ENCODE data around the gene QSOX1. TPM values are rescaled to one million over a fixed set of nuclear protein-coding genes. Genes with fewer than 3 reads are reported as not detected.

QSOX1 gene
- total and polyA plus RNA-seq, 8 donors = 145 to 482 (median 190) TPM

DNA sequence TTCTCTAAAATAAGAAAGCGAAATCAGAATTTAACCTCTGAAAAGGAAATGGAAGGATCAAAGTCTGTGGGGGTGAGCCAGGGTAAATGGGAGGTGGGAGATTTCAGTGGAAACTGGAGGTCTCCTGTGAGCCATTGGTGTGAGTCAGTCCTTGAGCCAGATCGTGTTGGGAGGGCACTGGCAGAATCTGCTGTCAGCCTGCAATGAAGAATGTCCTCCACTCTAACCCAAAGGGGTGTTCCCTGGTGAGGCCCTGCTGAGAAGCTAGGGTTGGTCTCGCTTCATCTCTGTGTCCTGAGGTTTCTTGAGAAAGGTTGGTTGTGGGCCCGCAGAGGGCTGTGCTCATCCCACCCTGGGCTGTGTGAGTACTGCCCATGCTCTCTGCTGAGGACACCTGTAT is 2.4 kb downstream of the QSOX1 start:
- Histone ChIP-seq H3K36me3 (no peaks in the 10 kb centered on the region), H3K27ac (peak overlapping the region; percentile 86 to 95), H3K9me3 (no peaks in the 10 kb centered on the region), H3K27me3 (no peaks in the 10 kb centered on the region), H3K4me3 (peak overlapping the region in 1 of 2 donors; percentile 10), H3K4me1 (peaks cover 16 to 68% of the 10 kb centered on the region in 2 donors)
- ATAC-seq = no peak
- intact Hi-C loops (cut with DNase I) = loop anchor here in 1 of 2 donors (10.0 kb wide), 1 partner anchor 272 kb away; the partner anchor contains the start of gene TOR1AIP1
- TF ChIP-seq, protein P1, sequence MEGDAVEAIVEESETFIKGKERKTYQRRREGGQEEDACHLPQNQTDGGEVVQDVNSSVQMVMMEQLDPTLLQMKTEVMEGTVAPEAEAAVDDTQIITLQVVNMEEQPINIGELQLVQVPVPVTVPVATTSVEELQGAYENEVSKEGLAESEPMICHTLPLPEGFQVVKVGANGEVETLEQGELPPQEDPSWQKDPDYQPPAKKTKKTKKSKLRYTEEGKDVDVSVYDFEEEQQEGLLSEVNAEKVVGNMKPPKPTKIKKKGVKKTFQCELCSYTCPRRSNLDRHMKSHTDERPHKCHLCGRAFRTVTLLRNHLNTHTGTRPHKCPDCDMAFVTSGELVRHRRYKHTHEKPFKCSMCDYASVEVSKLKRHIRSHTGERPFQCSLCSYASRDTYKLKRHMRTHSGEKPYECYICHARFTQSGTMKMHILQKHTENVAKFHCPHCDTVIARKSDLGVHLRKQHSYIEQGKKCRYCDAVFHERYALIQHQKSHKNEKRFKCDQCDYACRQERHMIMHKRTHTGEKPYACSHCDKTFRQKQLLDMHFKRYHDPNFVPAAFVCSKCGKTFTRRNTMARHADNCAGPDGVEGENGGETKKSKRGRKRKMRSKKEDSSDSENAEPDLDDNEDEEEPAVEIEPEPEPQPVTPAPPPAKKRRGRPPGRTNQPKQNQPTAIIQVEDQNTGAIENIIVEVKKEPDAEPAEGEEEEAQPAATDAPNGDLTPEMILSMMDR (IDR thresholded peaks at IDR 0.05) = no peak
- no peak for DNase-seq

GRCh38 chr1:180157576-180158057 is 2.9 kb downstream of the QSOX1 start:
- H3K4me3 ChIP-seq = peak overlapping the region in 1 of 2 donors; percentile 10
- ATAC-seq (peak; percentile 41), DNase-seq (peak in 1 of 4 donors; percentile 68)
- H3K27ac ChIP-seq = peak overlapping the region; percentile 86 to 95
- peaks cover 16 to 73% of the 10 kb centered on the region in 2 donors for H3K4me1 ChIP-seq
- no peaks in the 10 kb centered on the region for H3K9me3 ChIP-seq
- intact Hi-C loops (cut with DNase I) = loop anchor here in 1 of 2 donors (10.0 kb wide), 1 partner anchor 273 kb away; the partner anchor contains the start of gene TOR1AIP1
- H3K36me3 ChIP-seq = no peaks in the 10 kb centered on the region
- TF ChIP-seq, protein P1 (IDR thresholded peaks at IDR 0.05) = no peak
- no peaks in the 10 kb centered on the region for H3K27me3 ChIP-seq

DNA sequence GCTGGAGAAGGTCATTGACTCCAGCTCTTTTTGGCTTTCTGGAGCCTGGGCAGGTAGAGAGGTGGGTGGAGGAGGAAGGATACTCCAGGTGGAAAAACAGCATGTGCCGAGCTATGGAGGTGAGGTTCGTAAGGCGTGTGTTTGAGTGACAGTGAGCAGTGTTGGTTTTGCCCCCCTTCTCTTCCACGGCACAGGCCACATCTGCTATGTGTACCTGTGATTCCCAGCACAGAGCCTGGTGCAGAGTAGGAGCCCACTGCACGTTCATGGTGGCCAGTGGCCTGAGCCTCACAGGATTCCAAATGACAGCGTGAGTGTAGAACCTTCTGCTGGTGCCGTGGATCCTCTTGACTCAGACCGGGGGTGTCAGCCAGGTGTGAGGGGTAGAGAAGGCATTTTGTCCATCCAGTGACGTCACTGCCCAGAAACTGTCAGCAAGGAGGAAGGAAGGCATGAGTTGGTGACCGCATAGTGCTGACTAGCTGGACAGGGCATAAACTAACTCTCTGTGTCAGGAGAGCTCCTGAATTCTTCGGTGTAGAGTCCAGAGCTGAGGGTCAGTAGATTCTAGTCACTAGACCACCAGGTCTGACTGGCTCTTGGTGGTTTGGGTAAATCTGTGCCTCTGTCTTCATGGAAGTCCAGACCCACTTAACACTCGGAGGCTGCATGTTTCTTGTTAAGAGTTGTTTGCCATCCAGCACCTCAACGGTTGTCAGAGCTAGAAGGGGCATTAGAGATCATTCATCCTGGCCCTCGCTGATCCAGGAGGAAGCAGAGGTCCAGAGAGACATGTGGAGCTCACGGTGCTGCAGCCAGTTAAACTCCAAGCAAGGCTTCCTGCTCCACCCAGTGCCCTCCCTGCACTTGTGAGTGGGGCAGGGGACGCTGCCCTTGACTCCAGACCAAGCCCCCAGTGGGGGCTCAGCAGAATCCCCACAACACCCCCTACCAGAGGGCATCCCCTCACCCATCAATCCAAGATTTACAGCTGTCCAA is 3.8 kb downstream of the QSOX1 start:
- Histone ChIP-seq H3K9me3 (no peaks in the 10 kb centered on the region), H3K27me3 (no peaks in the 10 kb centered on the region), H3K4me1 (peaks cover 16 to 80% of the 10 kb centered on the region in 2 donors), H3K36me3 (no peaks in the 10 kb centered on the region), H3K27ac (peak overlapping the region; percentile 40 to 95), H3K4me3 (no peak overlapping the region)
- peak; percentile 3 for ATAC-seq
- DNase-seq = no peak
- TF ChIP-seq, protein P1 (IDR thresholded peaks at IDR 0.05) = no peak
- intact Hi-C loops (cut with DNase I) = loop anchor here in 1 of 2 donors (10.0 kb wide), 1 partner anchor 274 kb away; the partner anchor contains the start of gene TOR1AIP1

DNA sequence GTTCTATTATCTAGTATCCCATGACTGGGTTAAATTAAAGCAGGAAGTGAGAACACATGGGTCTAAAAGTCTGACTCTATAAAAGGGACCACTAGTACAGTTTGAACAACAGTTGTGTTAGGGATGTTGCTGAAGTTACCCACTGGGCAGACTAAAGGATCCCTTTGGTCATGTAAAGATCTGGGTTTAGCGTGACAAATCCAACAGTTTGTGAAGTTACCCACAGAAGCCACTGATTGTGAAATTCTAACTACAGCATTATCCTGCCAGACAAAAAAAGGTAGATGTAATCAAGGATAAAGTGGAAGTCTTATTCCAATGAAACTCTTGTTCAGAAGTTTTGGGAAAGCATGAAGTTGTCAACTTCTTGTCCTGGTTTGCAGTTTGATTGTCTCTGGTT is 5.7 kb downstream of the QSOX1 start:
- H3K4me3 ChIP-seq = no peak overlapping the region
- TF ChIP-seq, protein P1 (IDR thresholded peaks at IDR 0.05) = no peak
- no peak for ATAC-seq
- no peaks in the 10 kb centered on the region for H3K36me3 ChIP-seq
- DNase-seq = no peak
- no peaks in the 10 kb centered on the region for H3K27me3 ChIP-seq
- H3K9me3 ChIP-seq = no peaks in the 10 kb centered on the region
- intact Hi-C loops (cut with DNase I) = no loop called here
- peak overlapping the region in 1 of 2 donors; percentile 38 for H3K27ac ChIP-seq
- peaks cover 14 to 83% of the 10 kb centered on the region in 2 donors for H3K4me1 ChIP-seq

DNA sequence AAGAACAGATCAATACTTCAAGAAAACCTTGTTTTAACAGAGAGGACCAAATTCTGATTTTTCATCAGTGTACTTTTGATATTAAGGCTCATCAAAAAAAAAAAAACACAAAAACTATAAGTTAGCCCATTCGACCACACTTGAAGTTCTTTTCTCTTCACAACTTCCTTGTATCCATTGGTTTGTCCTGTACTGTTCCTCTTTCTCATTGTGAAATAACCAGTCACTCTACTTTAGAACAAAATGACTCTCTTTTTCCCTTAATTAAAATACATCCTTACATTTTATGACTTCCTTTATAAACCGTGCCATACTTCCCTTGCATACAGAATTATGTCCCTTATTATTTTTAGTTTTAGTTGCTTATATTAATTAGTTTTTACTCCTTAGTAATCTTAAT is 8.4 kb downstream of the QSOX1 start:
- no peak for ATAC-seq
- TF ChIP-seq, protein P1 (IDR thresholded peaks at IDR 0.05) = no peak
- H3K36me3 ChIP-seq = peaks cover 0 to 19% of the 10 kb centered on the region in 2 donors
- intact Hi-C loops (cut with DNase I) = no loop called here
- H3K27ac ChIP-seq = peak overlapping the region in 1 of 2 donors; percentile 24
- peaks cover 9 to 77% of the 10 kb centered on the region in 2 donors for H3K4me1 ChIP-seq
- no peaks in the 10 kb centered on the region for H3K27me3 ChIP-seq
- no peak for DNase-seq
- H3K4me3 ChIP-seq = no peak overlapping the region
- no peaks in the 10 kb centered on the region for H3K9me3 ChIP-seq

All from left lung (tissue), 10 donors.